ENCODE results near the gene KLHL40. TPM values are rescaled to one million over a fixed set of nuclear protein-coding genes. Genes with fewer than 3 reads are reported as not detected.
A peak's percentile ranks its signal among the peaks of the same experiment; 100 is the strongest.

The KLHL40 gene
- total RNA-seq, 6 experiments from 2014 or later: not detected

DNA sequence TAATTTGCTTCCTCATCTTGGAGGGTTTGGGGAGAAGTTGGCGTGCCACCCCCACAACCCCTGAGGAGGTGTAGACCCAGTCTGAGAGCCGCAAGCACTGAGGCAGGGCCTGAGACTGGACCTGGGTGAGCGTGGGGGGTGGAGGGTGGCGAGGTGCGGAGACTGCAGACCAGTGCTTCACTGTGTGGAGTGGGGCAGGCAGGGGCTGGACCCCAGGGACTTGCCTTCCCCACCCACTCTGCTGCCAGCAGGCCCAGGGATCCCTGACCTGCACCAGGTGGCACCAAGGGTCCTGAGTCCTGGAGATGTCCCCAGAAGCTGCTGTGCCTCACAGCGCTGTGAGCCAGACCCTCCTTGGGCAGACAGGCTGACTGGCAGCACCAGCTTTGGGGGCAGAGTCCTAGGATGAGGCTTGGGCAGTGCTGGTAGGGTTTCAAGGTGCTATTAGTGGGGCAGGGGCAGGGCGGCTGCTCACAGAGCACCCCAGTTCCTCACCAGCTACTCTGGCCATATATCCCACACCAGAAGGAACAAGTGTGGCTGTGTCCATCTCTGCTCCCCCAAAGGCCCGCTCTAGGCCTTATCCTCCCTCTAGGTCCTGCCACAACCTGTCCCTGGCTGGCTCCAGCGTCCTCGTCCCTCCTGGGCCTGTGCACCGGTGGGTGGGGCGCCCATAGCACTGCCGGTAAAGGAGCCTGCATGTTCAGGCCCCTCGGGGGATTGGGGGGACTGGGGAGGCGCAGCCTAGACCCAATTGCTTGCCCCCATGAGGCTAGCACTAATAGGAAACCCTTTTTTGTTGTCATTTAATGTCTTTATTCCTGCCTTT, 20.1 kb upstream of the KLHL40 start:
- H3K36me3 Mint-ChIP-seq (ENCODE audit: low read depth): peaks cover 9% of the 10 kb centered on the region; the same call in 1 of the 2 replicates
- H3K4me3 Mint-ChIP-seq: no peak overlapping the region
- TF ChIP-seq, protein P1, sequence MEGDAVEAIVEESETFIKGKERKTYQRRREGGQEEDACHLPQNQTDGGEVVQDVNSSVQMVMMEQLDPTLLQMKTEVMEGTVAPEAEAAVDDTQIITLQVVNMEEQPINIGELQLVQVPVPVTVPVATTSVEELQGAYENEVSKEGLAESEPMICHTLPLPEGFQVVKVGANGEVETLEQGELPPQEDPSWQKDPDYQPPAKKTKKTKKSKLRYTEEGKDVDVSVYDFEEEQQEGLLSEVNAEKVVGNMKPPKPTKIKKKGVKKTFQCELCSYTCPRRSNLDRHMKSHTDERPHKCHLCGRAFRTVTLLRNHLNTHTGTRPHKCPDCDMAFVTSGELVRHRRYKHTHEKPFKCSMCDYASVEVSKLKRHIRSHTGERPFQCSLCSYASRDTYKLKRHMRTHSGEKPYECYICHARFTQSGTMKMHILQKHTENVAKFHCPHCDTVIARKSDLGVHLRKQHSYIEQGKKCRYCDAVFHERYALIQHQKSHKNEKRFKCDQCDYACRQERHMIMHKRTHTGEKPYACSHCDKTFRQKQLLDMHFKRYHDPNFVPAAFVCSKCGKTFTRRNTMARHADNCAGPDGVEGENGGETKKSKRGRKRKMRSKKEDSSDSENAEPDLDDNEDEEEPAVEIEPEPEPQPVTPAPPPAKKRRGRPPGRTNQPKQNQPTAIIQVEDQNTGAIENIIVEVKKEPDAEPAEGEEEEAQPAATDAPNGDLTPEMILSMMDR (IDR thresholded peaks at IDR 0.05): no peak
- peaks cover 12% of the 10 kb centered on the region for H3K4me1 Mint-ChIP-seq (ENCODE audit: low read depth)
- peaks cover 10% of the 10 kb centered on the region; the same call in 1 of the 2 replicates for H3K27me3 Mint-ChIP-seq (ENCODE audit: insufficient read depth)
- DNase-seq: no peak
- H3K9me3 Mint-ChIP-seq: no peaks in the 10 kb centered on the region
- H3K27ac Mint-ChIP-seq: no peak overlapping the region

DNA sequence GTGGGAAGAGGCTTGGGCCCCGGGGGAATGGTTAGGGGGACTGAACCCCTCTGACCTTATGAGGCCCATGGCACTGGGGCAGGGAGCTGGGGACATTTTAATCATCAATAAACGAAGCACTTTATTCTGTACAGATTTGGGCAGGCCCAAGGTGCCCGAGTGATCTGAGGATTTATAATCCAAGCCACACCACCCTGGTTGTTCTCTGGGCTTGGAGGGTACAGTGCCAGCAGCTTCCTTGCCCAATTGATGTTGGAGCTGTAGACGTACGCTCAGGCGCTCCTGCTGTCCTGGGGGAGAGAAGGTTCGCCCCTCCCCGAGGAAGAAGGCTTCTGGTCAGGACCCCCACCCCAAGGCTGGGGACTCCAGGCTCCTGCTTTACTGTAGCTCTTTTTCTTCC, 19.3 kb upstream of the KLHL40 start:
- Mint-ChIP-seq H3K4me1 (ENCODE audit: low read depth) (peaks cover 7% of the 10 kb centered on the region; the same call in 1 of the 2 replicates), H3K27me3 (ENCODE audit: insufficient read depth) (peaks cover 11% of the 10 kb centered on the region), H3K27ac (no peak overlapping the region), H3K36me3 (ENCODE audit: low read depth) (peaks cover 4% of the 10 kb centered on the region; the same call in 1 of the 2 replicates), H3K4me3 (no peak overlapping the region), H3K9me3 (no peaks in the 10 kb centered on the region)
- TF ChIP-seq, protein P1 (IDR thresholded peaks at IDR 0.05): no peak
- no peak for DNase-seq

DNA sequence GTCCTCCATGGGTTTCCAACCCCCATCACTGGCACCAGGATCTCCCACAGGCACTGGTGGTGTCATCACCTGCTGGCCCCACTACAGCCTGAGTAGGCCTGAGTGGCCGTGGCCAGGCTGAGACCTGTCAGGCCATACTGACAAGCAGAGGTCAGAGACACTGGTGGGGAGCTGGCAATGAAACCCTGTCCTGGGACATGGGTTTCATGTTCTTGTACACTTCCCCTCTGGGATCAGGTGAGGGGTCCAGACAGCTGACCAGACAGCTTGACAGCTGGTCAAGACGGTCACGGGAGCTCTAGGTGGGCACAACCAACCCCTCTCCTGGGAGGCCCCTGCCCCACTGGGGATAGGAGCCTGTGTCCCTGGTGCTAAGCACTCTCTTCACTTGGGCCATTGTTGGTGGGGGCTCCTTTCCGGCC, 18.7 kb upstream of the KLHL40 start:
- H3K27ac Mint-ChIP-seq: no peak overlapping the region
- peaks cover 7% of the 10 kb centered on the region; the same call in 1 of the 2 replicates for H3K4me1 Mint-ChIP-seq (ENCODE audit: low read depth)
- TF ChIP-seq, protein P1 (IDR thresholded peaks at IDR 0.05): no peak
- peaks cover 14% of the 10 kb centered on the region for H3K27me3 Mint-ChIP-seq (ENCODE audit: insufficient read depth)
- no peak for DNase-seq
- H3K36me3 Mint-ChIP-seq (ENCODE audit: low read depth): no peaks in the 10 kb centered on the region
- no peak overlapping the region for H3K4me3 Mint-ChIP-seq
- H3K9me3 Mint-ChIP-seq: no peaks in the 10 kb centered on the region

DNA sequence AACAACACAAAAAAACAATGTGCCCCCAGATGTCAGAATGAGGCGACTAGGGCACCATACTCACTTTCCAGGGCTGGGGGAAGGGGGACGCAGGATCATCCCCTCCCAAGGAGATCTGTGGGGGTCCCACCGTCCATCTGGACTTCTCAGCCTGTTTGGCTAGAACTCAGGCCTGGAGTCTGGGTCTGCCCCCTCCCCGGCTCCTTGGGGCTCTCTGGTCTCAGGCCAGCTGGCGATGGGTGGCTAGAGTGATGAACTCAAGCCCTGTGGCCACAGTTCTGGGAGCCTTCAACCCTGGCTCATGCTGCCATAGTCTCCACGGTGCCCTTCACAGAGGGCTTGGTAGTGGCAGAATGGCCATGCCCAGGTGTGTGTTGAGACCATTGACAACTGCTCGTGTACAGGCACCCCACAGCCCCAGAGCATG, 18.2 kb upstream of the KLHL40 start:
- TF ChIP-seq, protein P1 (IDR thresholded peaks at IDR 0.05): no peak
- H3K4me1 Mint-ChIP-seq (ENCODE audit: low read depth): peaks cover 7% of the 10 kb centered on the region; the same call in 1 of the 2 replicates
- no peaks in the 10 kb centered on the region for H3K9me3 Mint-ChIP-seq
- no peaks in the 10 kb centered on the region for H3K36me3 Mint-ChIP-seq (ENCODE audit: low read depth)
- 0 out of 2 replicates have a peak overlapping the region, but pooled peaks have one; percentile 43 for H3K27ac Mint-ChIP-seq
- no peak for DNase-seq
- no peak overlapping the region for H3K4me3 Mint-ChIP-seq
- peaks cover 16% of the 10 kb centered on the region for H3K27me3 Mint-ChIP-seq (ENCODE audit: insufficient read depth)

DNA sequence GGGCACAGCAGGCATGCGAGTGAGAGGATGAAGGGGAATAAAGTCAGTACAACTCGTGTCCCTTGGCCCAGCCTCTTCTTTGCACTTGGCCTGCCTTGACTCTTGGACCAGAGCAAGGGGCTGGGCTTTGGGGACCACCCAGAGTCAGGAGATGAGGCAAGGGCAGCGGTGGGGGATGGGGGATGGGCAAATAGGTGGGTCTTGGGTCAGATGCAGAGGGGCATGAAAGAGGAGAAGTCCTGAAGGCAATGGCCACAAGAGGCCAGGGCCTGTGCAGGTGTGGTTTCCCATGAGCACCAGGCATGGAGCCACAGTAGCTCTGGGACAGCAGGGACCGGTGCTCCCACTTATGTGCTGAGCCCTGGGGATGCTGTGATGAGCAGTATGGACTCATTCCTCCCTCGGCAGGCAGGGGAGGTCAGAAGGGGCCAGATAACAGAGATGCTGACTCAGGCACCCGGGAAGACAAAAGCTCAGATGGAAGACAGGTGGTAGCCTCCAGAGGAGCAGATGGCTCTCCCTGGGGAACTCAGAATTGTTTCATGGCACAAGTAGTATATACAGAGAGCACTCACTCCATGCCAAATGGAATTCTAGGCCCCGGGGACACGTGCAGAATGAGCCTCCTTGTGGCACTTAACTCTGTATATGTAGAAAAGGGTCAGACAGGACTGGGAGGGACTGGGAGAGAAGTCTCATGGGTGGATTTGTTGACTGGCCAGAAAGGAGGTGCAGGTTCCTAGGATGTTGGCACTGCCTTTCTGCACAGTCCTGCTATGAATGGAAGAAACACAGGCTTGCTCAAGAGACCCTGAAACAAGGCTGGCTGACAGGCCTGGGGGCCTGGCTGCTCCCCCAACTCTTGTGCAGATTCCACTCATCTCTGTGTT, 17.6 kb upstream of the KLHL40 start:
- no peaks in the 10 kb centered on the region for H3K9me3 Mint-ChIP-seq
- no peaks in the 10 kb centered on the region for H3K36me3 Mint-ChIP-seq (ENCODE audit: low read depth)
- no peak overlapping the region for H3K4me3 Mint-ChIP-seq
- peaks cover 7% of the 10 kb centered on the region; the same call in 1 of the 2 replicates for H3K4me1 Mint-ChIP-seq (ENCODE audit: low read depth)
- H3K27me3 Mint-ChIP-seq (ENCODE audit: insufficient read depth): peaks cover 16% of the 10 kb centered on the region
- H3K27ac Mint-ChIP-seq: 0 out of 2 replicates have a peak overlapping the region, but pooled peaks have one; percentile 43
- DNase-seq: no peak
- TF ChIP-seq, protein P1 (IDR thresholded peaks at IDR 0.05): no peak

Data from HFFc6 (cell line).